Left lobe of liver (tissue), 2 donors: ENCODE measurements around the gene CARMIL1. TPM values are rescaled to one million over a fixed set of nuclear protein-coding genes. Genes with fewer than 3 reads are reported as not detected.
A peak's percentile ranks its signal among the peaks of the same experiment; 100 is the strongest.
"Not testable (repeated sequence)": the region's sequence is repeated elsewhere in the genome, so short reads cannot be mapped to it uniquely, and the experiment has no call there.

Source experiments
- ATAC-seq: fragments of 200-7000 bp; cut with Tn5 transposase; one replicate; pipeline ENCODE4 v1.9.1; 2020; ENCODE audit warnings: mild to moderate bottlenecking, moderate library complexity
- DNase-seq: peaks from one replicate; pipeline ENCODE4 v3.0.0-alpha.2; 2020; ENCODE audit warnings: low spot score
- total RNA-seq: library from RNA; stranded (reverse); gene quantifications from one replicate; pipeline ENCODE4 v1.2.1, GENCODE V29; 2021
- donor health status: DM: no; HTN: no; CAD: no; lungs with moderate emphysema.
- donor health status: DM: no; HTN: yes; CAD: no.

CARMIL1 gene
- total RNA-seq, 1 donor from 2014 or later = 4.0 TPM

- ATAC-seq (no peak), DNase-seq (no peak)
Measured at GRCh38 chr6:25548451-25548850, 269.3 kb downstream of the CARMIL1 start.

DNA sequence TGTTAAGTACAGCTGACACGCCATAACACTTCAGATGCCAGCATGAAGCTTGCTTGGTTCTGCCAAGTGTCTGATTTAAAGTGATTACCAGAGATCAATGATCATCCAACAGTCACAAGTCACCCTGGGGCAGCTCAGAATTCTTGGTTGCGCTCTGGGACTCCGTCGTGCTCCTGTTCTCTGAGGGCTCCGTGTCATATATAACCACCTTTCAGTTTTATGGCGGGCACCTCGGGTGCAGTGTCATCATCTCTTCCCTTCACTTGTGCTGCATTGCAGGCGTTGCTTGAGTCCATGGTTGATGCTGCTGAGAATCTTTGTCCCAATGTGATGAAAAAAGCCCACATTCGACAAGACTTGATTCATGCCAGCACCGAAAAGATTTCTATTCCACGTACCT, 271.5 kb downstream of the CARMIL1 start:
- ATAC-seq (no peak), DNase-seq (no peak)

DNA sequence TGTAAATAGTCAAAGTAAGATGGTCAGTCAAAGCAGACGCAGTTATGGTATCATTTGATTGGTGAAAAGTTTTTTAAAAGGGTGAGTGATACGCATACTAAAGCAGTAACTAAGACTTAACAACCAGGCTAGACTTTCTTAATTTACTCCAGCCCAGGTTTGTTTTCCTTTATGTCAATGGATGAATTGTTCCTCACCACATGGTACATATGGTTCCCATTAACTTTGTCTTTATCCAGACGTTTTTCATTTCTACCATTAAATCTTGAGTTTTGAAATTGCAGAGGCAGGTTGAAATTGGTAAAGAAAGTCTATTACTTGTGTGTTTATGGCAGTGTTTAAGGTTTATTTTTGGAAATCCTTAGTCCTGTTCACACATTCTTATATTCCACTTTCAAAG, 274.3 kb downstream of the CARMIL1 start:
- ATAC-seq = no peak
- DNase-seq = no peak

DNA sequence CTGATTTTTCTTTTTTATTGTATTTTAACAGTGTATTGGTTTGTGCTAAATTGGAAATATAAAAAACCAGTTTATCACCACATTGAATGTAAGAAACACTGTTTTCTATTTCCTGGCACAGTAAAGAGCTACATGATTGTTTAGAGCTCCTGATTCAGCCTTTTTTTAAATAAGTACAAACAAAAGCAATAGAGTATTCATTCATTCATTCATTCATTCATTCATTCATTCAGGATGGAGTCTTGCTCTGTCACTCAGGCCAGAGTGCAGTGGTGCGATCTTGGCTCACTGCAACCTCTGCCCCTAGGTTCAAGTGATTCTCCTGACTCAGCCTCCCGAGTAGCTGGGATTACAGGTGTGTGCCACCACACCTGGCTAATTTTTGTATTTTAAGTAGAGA, 276.0 kb downstream of the CARMIL1 start:
- ATAC-seq (no peak), DNase-seq (no peak)

GRCh38 chr6:25556516-25556915, 277.3 kb downstream of the CARMIL1 start:
- ATAC-seq (peak; percentile 92), DNase-seq (peak; percentile 74)

- no peak for DNase-seq
- ATAC-seq = no peak
Measured at GRCh38 chr6:25558155-25558817, 279.1 kb downstream of the CARMIL1 start.

DNA sequence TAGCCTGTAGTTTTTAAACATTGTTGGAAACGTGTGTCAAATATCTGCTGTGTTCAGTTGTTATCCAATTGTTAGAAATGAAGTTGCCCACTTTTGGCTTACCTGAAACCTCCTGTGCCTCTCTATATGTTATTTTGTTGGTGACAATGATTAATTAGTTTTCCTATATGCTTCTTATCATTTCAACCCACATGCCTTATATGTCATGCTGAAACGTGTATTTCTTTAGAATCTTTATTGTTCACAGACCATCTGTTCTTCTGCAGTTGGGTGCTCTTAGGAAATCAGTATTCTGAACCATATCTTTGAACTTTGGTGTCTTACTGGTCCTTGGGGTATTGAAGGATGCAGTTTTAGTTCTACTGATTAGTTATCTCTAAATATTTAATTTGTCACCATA, 281.7 kb downstream of the CARMIL1 start:
- no peak for DNase-seq
- ATAC-seq = no peak

- DNase-seq (no peak), ATAC-seq (no peak)
Measured at GRCh38 chr6:25564943-25565342, 285.8 kb downstream of the CARMIL1 start.

DNA sequence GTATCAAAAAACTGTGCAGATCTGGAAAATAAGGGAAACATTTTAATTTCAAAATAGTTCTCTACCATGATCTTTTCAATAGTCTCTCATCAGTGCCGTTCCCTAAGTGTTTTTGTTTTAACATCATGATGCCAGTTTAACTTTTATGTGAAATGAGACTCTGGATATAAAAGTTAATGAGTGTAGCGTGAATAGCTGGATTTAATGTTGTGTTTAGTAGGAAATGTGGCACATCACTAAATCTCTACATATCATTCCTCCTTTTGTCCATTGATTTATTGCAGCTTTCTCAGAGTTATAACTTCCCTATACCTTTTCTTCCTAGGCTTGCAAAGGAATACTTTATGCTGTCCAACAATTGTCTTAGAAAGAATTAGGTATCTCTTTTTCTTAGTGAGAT, 291.4 kb downstream of the CARMIL1 start:
- ATAC-seq = no peak
- no peak for DNase-seq

DNA sequence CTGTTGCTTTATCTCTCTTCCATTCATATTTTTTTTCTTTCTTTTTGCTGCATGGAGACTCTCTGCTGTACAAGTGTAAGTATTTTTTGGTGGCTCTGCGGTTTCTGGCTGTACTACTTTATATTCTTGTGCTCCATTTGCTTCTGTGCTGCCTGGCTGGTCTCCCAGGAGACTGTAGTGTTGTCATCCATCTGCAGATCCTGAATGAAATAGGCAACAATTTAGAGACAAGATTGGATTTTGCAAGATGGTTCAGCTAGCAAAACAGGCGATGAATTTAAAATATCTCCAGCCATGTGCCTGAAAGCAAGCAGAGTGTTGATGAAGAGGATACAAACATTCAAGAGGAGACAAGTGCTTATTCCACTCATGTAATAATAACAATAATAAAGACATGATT, 297.7 kb downstream of the CARMIL1 start:
- ATAC-seq (no peak), DNase-seq (no peak)

GRCh38 chr6:25578538-25578937, 299.4 kb downstream of the CARMIL1 start:
- no peak for ATAC-seq
- DNase-seq = no peak

- DNase-seq (no peak), ATAC-seq (no peak)
Measured at GRCh38 chr6:25579391-25579883, 300.3 kb downstream of the CARMIL1 start.

DNA sequence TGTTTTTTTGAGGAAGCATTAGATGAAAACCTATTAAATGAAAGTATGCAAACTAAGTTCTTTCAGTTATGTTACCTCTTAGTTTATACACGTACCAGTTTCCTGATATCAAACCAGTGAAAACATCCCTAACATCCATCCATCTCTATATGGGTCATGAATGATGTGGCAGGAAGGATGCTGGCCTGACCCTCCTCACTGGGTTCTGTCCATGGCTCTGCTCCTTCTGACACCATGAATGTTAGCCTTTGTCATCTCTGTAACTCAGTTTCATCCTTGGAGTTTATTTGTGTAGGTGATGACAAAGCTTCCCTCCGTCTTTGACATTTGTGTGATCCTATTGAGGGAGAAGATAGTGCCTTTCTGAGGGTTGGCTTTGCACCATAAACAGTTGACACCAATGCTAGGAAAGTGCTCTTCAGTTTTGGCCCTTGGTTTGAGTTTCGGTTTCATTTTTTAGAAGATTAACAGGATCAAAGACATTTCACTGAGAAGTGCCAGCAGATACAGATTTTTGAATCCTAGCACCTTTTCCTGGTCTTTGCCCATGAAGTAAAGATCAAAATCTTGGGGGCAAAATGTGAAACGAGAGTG, 300.8 kb downstream of the CARMIL1 start:
- DNase-seq = no peak
- no peak for ATAC-seq

GRCh38 chr6:25582101-25582500, 302.9 kb downstream of the CARMIL1 start:
- no peak for ATAC-seq
- no peak for DNase-seq

- no peak for ATAC-seq
- no peak for DNase-seq
Measured at GRCh38 chr6:25583099-25583498, 303.9 kb downstream of the CARMIL1 start.

DNA sequence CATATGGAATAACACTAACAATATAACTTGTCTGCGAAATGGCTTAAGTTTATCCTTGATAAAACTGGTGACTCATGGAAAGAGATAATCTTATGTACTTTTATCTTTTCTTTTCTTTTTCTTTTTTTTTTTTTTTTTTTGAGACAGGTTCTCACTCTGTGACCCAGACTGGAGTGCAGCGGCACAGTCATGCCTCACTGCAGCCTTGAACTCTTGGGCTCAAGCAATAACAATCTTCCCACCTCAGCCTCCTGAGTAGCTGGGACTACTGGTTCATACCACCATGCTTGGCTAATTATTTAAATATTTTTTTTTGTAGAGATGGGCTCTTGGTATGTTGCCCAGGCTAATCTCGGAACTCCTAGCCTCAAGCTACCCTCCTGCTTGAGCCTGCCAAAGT, 304.7 kb downstream of the CARMIL1 start:
- no peak for ATAC-seq
- DNase-seq = no peak

DNA sequence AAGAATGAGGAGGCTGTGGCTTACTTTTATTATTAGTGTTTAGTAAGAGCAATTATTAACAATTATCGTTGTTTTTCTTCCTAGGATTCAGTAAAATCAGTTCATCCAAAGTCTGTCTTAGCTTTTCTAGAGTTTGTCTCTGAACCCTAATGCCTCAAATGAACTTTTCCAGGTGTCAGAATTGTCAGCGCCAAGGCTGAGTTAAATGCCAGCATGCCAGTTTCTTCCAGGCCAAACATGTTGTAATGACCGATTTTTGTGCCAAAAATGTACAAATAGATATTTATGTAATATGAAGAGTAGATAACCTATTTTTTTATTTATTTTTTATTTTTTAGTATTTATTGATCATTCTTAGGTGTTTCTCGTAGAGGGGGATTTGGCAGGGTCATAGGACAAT, 306.1 kb downstream of the CARMIL1 start:
- ATAC-seq (no peak), DNase-seq (no peak)

GRCh38 chr6:25586119-25586518, 306.9 kb downstream of the CARMIL1 start:
- DNase-seq, ATAC-seq: not testable (repeated sequence)

DNA sequence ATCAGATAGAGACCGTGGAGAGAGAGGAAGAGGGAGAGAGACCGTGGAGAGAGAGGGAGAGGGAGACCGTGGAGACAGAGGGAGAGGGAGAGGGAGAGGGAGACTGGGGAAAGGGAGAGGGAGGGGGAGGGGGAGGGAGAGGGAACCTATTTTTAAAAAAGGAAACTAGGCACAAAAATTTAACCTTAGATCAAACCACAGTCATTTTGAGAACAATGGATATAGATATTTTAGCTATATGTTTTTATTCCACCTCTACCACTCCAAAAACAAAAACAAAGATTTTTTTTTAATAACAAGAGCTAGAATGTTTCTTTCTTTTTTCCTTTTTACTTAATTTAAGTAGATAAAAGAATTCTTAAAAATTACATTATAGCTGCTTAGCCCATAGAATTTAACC, 307.8 kb downstream of the CARMIL1 start:
- ATAC-seq = no peak
- no peak for DNase-seq

- ATAC-seq = no peak
- no peak for DNase-seq
Measured at GRCh38 chr6:25590986-25591385, 311.8 kb downstream of the CARMIL1 start.

- DNase-seq = no peak
- ATAC-seq = no peak
Measured at GRCh38 chr6:25596928-25597818, 318.0 kb downstream of the CARMIL1 start.
